ENCODE results near the gene USP34. TPM values are rescaled to one million over a fixed set of nuclear protein-coding genes. Genes with fewer than 3 reads are reported as not detected.

USP34 gene
- total and polyA plus RNA-seq, 2 experiments from 2014 or later, result 81.8 to 157 TPM

DNA sequence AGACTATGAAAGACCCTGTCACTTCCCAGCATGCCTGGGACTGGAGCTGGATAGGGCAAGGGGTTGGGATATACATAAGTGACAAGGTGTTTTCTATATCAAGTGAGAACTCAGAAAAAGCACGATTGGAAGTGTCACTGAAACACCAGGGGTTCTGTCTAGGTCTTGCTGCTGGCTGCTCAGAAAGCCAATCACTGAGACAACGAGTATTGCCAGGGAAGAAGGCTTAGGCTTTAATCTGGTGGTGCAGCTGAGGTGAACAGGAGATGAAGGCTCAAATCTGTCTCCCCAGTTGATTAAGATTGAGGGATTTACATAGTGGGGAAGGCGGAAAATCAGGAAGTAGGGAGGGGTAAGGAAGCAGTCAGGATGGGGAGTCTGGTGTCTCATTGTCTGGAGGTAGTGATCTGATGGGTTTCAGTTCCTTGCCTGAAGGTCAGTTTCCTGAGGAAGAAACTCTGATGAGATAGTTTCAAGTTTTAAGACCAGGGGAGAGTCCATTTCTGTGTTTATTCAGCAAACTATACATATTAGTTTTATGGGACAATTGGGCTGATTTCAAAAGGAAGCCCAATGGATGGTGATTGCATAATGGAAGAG lies 312.4 kb downstream of the USP34 start:
- H3K4me3 ChIP-seq, result no peak overlapping the region
- no peak for TF ChIP-seq ZNF331 (CRISPR knock-in tag; IDR thresholded peaks at IDR 0.05; ENCODE audit: low read depth)
- no peak for TF ChIP-seq POLR2AphosphoS5 (IDR thresholded peaks at IDR 0.05; ENCODE audit: low read depth)
- TF ChIP-seq, protein P1, sequence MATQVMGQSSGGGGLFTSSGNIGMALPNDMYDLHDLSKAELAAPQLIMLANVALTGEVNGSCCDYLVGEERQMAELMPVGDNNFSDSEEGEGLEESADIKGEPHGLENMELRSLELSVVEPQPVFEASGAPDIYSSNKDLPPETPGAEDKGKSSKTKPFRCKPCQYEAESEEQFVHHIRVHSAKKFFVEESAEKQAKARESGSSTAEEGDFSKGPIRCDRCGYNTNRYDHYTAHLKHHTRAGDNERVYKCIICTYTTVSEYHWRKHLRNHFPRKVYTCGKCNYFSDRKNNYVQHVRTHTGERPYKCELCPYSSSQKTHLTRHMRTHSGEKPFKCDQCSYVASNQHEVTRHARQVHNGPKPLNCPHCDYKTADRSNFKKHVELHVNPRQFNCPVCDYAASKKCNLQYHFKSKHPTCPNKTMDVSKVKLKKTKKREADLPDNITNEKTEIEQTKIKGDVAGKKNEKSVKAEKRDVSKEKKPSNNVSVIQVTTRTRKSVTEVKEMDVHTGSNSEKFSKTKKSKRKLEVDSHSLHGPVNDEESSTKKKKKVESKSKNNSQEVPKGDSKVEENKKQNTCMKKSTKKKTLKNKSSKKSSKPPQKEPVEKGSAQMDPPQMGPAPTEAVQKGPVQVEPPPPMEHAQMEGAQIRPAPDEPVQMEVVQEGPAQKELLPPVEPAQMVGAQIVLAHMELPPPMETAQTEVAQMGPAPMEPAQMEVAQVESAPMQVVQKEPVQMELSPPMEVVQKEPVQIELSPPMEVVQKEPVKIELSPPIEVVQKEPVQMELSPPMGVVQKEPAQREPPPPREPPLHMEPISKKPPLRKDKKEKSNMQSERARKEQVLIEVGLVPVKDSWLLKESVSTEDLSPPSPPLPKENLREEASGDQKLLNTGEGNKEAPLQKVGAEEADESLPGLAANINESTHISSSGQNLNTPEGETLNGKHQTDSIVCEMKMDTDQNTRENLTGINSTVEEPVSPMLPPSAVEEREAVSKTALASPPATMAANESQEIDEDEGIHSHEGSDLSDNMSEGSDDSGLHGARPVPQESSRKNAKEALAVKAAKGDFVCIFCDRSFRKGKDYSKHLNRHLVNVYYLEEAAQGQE (IDR thresholded peaks at IDR 0.05; ENCODE audit: unreplicated experiment), result no peak
- H3K4me3 Mint-ChIP-seq, result no peak overlapping the region
- DNase-seq (ENCODE audit: low spot score) (no peak), ATAC-seq (no peak)
- no peaks in the 10 kb centered on the region; the same call in 1 of the 2 replicates for H3F3A ChIP-seq (replicated peaks; ENCODE audit: low read depth)
- H3K27ac Mint-ChIP-seq, result no peak overlapping the region
- peaks cover 1% of the 10 kb centered on the region for H3K27me3 Mint-ChIP-seq (ENCODE audit: insufficient read depth, low read depth, poor library complexity)
- H3K4me1 ChIP-seq (ENCODE audit: insufficient read depth), result no peaks in the 10 kb centered on the region
- H3K27ac ChIP-seq (ENCODE audit: low read depth), result no peak overlapping the region
- no peaks in the 10 kb centered on the region for H3K4me1 Mint-ChIP-seq
- no peak overlapping the region for H3K4me2 ChIP-seq
- H4K20me1 ChIP-seq (replicated peaks; ENCODE audit: insufficient read depth), result no peaks in the 10 kb centered on the region
- H3K9me3 Mint-ChIP-seq, result no peaks in the 10 kb centered on the region
- H3K9me2 ChIP-seq (ENCODE audit: insufficient read depth), result no peaks in the 10 kb centered on the region
- no peaks in the 10 kb centered on the region; the same call in 1 of the 2 replicates for H3K36me3 ChIP-seq (ENCODE audit: insufficient read depth)
- H3K27me3 ChIP-seq (ENCODE audit: insufficient read depth), result no peaks in the 10 kb centered on the region
- H3K36me3 Mint-ChIP-seq (ENCODE audit: low read depth), result peaks cover 13% of the 10 kb centered on the region
- no peak overlapping the region for H2AFZ ChIP-seq
- no peaks in the 10 kb centered on the region for H3K79me2 ChIP-seq (replicated peaks; ENCODE audit: insufficient read depth)

- Histone ChIP-seq H3K79me2 (replicated peaks; ENCODE audit: insufficient read depth) (no peaks in the 10 kb centered on the region), H3K4me2 (no peak overlapping the region), H3K27ac (ENCODE audit: low read depth) (no peak overlapping the region), H3K36me3 (ENCODE audit: insufficient read depth) (no peaks in the 10 kb centered on the region; the same call in 1 of the 2 replicates), H3K4me3 (no peak overlapping the region), H2AFZ (no peak overlapping the region), H3F3A (replicated peaks; ENCODE audit: low read depth) (no peaks in the 10 kb centered on the region; the same call in 1 of the 2 replicates), H3K9me2 (ENCODE audit: insufficient read depth) (no peaks in the 10 kb centered on the region), H3K27me3 (ENCODE audit: insufficient read depth) (no peaks in the 10 kb centered on the region), H4K20me1 (replicated peaks; ENCODE audit: insufficient read depth) (no peaks in the 10 kb centered on the region), H3K4me1 (ENCODE audit: insufficient read depth) (no peaks in the 10 kb centered on the region)
- DNase-seq (ENCODE audit: low spot score) (no peak), ATAC-seq (no peak)
- Mint-ChIP-seq H3K27me3 (ENCODE audit: insufficient read depth, low read depth, poor library complexity) (no peaks in the 10 kb centered on the region), H3K27ac (no peak overlapping the region), H3K36me3 (ENCODE audit: low read depth) (peaks cover 8% of the 10 kb centered on the region), H3K4me3 (no peak overlapping the region), H3K9me3 (no peaks in the 10 kb centered on the region), H3K4me1 (no peaks in the 10 kb centered on the region)
- TF ChIP-seq, protein P1 (IDR thresholded peaks at IDR 0.05; ENCODE audit: unreplicated experiment), result no peak
- TF ChIP-seq CREB1 (CRISPR knock-in tag; IDR thresholded peaks at IDR 0.05; ENCODE audit: low read depth) (no peak), EZH2 (IDR thresholded peaks at IDR 0.05; ENCODE audit: low read depth, unreplicated experiment) (no peak), JUNB (IDR thresholded peaks at IDR 0.05; ENCODE audit: unreplicated experiment) (no peak), STAT1 (IDR thresholded peaks at IDR 0.05; ENCODE audit: unreplicated experiment) (no peak), POLR2AphosphoS5 (IDR thresholded peaks at IDR 0.05; ENCODE audit: low read depth) (no peak), NANOG (IDR thresholded peaks at IDR 0.05; ENCODE audit: borderline replicate concordance) (no peak), CTCF (conservative IDR thresholded peaks at IDR 0.05; ENCODE audit: low read depth in 2 of 2) (no peak), EZH2phosphoT487 (IDR thresholded peaks at IDR 0.05; ENCODE audit: unreplicated experiment) (no peak)
- TF ChIP-seq, protein P2, sequence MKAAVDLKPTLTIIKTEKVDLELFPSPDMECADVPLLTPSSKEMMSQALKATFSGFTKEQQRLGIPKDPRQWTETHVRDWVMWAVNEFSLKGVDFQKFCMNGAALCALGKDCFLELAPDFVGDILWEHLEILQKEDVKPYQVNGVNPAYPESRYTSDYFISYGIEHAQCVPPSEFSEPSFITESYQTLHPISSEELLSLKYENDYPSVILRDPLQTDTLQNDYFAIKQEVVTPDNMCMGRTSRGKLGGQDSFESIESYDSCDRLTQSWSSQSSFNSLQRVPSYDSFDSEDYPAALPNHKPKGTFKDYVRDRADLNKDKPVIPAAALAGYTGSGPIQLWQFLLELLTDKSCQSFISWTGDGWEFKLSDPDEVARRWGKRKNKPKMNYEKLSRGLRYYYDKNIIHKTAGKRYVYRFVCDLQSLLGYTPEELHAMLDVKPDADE (IDR thresholded peaks at IDR 0.05), result no peak
These were observed 313.4 kb downstream of the USP34 start for GRCh38 chr2:61157371-61158003.
